ENCODE measurements around the gene KIAA1755.

- no peak for TF ChIP-seq EZH2 (IDR thresholded peaks at IDR 0.05; ENCODE audit: insufficient read depth, low read length)
- TF ChIP-seq CTCF (IDR thresholded peaks at IDR 0.05; ENCODE audit: insufficient read depth, low read depth, low read length) = no peak
Measured at GRCh38 chr20:38225900-38226263, 34.7 kb downstream of the KIAA1755 start.

All from astrocyte (in vitro differentiated cells and primary cell).